Frontal cortex (tissue), 1 donor: ENCODE measurements around the gene SMARCD2. TPM values are rescaled to one million over a fixed set of nuclear protein-coding genes. Genes with fewer than 3 reads are reported as not detected.

Source experiments
- small RNA-seq: library from RNA; depleted of rRNA; stranded (forward); fragments of <200 nt; gene quantifications from one replicate; pipeline ENCODE3, GENCODE V24; 2014
- total RNA-seq: library from RNA; depleted of rRNA; stranded (reverse); fragments of >200 nt; gene quantifications from one replicate; pipeline ENCODE4 v1.2.3, GENCODE V29; 2014

Gene SMARCD2
- total RNA-seq, 1 donor from 2014 or later: 9.4 TPM

Small RNA genes lying within 50 kb of the gene (small RNA-seq; reads per million reads assigned to genes)
- not detected for gene AC040958.1

Other genes starting within 250 kb of the SMARCD2 start
- 6.1 TPM for gene TACO1, start 241.8 kb downstream of the SMARCD2 start, total RNA-seq
- gene MAP3K3, start 220.3 kb downstream of the SMARCD2 start, total RNA-seq: 17.1 TPM
- gene LIMD2, start 142.6 kb downstream of the SMARCD2 start, total RNA-seq: 19.2 TPM
- gene STRADA, start 100.9 kb downstream of the SMARCD2 start, total RNA-seq: 19.6 TPM
- gene CCDC47, start 69.1 kb downstream of the SMARCD2 start, total RNA-seq: 49.3 TPM
- 64.0 TPM for gene DDX42, start 68.5 kb downstream of the SMARCD2 start, total RNA-seq
- gene PSMC5, start 15.3 kb downstream of the SMARCD2 start, total RNA-seq: 47.3 TPM
- 34.6 TPM for gene FTSJ3, start 15.0 kb downstream of the SMARCD2 start, total RNA-seq
- gene CSH2, start 31.0 kb upstream of the SMARCD2 start, total RNA-seq: not detected
- gene GH2, start 39.3 kb upstream of the SMARCD2 start, total RNA-seq: not detected
- not detected for gene CSH1, start 53.9 kb upstream of the SMARCD2 start, total RNA-seq
- gene CSHL1, start 68.6 kb upstream of the SMARCD2 start, total RNA-seq: not detected
- gene GH1, start 76.2 kb upstream of the SMARCD2 start, total RNA-seq: not detected
- gene CD79B, start 89.6 kb upstream of the SMARCD2 start, total RNA-seq: under 0.01 TPM
- not detected for gene SCN4A, start 130.2 kb upstream of the SMARCD2 start, total RNA-seq
- gene PRR29, start 155.7 kb upstream of the SMARCD2 start, total RNA-seq: 2.0 TPM
- gene ICAM2, start 177.9 kb upstream of the SMARCD2 start, total RNA-seq: 7.3 TPM